ENCODE results near the gene RAVER1.

Gene RAVER1

DNA sequence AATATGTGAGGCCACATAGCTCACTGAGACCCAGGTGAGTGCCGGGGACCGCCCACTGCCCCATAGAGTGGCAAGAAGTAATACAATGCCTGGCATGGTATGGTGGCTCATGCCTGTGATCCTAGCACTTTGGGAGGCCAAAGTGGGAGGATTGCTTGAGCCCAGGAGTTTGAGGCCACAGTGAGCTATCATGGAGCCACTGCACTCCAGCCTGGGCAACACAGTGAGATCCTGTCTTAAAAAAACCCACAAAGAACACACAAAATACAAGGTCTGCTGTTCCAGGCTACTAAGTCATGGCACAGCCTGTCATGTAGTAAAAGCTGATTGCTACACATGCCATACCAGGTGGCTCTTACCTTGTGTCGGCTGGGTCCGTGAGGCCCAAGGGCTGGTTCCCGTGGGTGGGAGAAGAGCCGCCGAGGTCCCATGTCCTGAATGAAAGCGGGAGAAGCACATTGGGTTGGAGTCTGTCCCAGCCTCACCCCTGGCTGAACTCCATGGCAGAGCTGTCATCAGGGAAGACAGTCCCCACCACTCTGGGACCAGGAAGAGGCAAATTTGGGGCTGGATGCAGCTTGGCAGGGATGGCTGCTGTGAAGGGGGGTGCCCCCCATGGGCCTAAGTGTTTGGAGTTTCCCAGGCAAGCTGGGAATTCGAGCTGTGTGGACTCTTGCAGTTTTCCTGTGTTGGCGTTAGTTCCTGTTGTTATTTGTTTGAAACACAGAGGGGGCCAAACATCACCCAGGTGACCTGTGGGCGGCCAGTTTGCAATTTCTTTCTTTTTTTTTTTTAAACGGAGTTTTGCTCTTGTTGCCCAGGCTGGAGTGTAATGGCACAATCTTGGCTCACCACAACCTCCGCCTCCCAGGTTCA, 14.3 kb downstream of the RAVER1 start:
- no peak for DNase-seq (ENCODE audit: low read depth)

- no peak for DNase-seq (ENCODE audit: low read depth)
Observed at GRCh38 chr19:10317857-10318462, 15.4 kb downstream of the RAVER1 start.

DNA sequence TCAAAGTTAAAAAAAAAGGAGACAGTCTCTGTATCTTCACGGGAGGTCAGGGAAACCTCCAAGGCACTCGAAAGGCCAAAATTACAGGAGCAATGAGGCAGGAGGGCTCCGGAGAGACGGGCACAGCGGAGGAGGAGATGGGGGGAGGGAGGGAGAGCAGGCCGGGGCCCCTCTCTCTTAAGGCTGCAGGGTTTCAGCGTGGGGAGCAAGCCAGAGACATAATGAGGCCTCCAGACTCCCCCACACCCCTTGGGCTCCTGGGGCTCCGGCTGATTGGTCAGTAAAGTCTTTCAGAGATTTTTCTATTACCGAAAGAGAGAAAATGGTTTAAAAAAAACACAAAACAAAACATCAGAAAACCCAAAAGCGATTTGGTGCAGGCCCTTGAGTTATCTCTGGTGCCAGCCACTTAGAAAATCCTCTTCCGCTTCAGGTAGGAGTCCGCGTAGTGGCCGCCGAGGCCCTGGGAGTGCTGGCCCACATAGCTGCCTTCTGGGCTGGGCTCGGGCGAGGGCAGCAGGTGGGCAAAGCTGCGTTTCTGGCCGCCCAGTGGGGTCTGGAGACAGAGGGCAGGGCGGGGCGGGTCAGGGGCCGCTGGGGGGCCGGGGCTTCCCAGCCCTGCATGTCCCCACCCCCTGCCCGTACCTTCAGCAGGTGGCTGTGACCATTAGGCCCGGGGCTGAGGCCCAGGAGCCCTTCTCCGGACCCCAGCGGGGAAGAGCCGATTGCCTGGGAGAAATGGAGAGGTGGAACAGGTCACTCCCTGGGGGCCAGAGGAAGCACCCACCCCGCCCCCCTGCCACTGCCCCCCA, 16.1 kb downstream of the RAVER1 start:
- no peak for DNase-seq (ENCODE audit: low read depth)

DNA sequence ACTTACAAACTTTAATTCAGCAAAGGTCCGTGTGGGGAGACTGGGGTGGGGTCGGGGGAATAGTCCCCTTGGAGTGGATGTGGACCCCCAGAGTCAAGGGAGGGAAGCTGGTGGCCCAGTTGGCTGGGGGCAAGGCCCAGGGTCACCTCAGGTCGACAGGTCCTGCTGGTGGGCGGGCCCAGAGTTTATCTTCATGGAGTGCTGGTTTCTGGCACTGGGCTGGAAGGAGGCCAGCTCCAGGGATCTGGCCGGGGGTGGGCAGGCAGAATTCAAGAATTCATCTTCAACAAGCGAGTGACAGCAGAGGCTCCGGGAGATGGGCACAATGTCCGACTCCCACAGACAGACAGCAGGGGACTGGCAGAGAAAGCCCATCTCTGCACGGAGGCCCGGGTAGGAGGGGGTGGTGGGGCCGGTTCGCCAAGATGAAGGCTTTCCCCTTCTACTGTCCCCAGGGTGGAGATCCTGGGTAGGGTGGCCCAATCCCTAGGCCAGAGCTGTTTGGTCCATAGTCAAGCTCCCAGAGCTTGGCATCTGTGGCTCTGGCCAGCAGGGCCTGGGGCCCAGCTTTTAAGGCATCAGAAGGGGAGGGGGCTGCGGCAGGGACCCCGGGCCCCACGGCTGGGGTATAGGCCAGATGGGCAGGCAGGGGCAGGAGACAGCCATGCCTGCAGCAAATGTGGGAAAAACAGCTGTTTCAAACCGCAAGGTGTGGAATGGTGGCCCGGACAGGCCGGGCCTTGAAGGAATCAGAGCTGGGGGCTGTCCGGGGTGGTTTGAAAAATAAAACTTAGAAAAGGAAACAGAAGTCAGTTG, 16.9 kb downstream of the RAVER1 start:
- DNase-seq (ENCODE audit: low read depth): no peak

- DNase-seq (ENCODE audit: low read depth): peak; percentile 89
Observed at GRCh38 chr19:10315335-10316214, 17.8 kb downstream of the RAVER1 start, which contains the start of gene FDX2. Gene FDX2 (minus strand): TSS chr19:10316015. CDS start chr19:10315996, 19 bp downstream.

GRCh38 chr19:10309423-10309822, 23.9 kb downstream of the RAVER1 start, which contains the start of gene ZGLP1:
Gene ZGLP1 (minus strand): TSS chr19:10309815.
- DNase-seq (ENCODE audit: low read depth): no peak

- no peak for DNase-seq (ENCODE audit: low read depth)
Observed at GRCh38 chr19:10306327-10306726, 27.0 kb downstream of the RAVER1 start.

- no peak for DNase-seq (ENCODE audit: low read depth)
Observed at GRCh38 chr19:10305139-10305806, 28.1 kb downstream of the RAVER1 start.

DNA sequence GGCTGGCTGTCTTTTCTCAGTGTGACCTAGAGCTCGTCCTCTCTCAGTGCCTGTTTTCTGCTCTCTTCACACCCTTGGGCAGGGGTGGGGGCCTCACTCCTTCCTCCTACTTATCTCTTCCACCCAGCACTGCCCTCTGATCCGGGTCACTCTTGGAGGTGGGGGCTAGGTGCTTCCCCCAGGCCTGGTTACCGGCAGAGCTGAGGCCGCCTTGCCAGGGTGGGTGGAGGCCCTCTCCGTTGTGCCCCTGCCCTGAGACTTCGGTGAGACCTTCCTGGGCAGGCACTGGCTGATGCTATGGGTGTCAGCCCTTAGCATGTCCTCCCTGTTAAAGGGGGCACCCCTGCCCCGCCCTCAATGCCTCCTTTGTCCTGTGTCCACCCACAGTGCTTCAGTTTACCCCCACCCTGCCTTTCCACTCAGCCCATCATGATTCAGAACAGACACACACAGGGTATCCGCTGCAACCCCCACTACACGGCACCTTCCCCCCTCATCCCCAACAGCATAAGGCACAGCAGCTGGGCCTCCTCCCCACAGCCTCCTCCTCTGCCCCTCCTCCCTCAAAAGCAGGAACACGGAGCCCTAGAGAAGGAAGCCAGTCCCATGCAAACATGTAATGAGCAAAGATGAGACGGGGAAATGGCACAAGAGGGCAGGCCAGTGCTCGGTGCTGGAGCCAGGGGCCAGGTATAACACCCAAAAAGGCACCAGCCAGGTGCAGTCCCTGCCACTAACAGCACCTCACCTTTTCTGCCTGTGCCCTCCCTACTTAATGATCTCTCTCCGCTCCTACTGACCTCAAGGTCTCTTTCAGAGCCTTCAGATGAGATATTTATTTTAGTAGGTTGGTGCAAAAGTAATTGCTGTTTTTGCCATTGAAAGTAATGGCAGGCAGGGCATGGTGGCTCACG, 33.5 kb downstream of the RAVER1 start:
- DNase-seq (ENCODE audit: low read depth): no peak

DNA sequence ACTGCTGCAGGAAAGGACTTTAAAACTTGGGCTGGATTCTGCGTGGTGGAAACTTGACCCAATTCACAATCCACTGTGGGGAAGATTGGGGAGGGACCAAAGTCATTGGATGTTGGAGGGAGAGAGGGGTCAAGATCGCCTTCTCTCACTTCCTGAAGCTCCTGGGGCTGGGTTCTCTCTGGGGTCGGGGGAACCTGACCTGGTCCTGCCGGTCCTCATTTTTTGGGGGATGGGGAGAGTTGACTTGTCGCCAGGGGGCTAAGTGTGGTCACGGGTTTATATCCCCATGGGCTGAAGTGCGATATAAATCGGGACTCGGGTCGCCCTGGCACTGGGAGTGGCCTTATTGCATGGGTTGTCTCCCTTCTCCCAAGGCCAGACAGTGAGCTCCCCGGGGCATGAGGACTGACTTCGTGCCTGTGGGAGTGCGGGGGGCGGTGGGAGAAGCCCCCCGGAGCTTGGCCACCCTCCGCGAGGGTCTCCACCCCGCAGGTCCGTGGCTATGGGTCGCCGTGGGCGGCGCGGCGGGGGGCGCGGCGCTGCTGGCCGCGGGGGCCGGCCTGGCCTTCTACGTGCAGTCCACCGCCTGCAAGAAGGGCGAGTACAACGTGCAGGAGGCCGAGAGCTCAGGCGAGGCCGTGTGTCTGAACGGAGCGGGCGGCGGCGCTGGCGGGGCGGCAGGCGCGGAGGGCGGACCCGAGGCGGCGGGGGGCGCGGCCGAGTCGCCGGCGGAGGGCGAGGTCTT, 37.3 kb downstream of the RAVER1 start:
- no peak for DNase-seq (ENCODE audit: low read depth)

DNA sequence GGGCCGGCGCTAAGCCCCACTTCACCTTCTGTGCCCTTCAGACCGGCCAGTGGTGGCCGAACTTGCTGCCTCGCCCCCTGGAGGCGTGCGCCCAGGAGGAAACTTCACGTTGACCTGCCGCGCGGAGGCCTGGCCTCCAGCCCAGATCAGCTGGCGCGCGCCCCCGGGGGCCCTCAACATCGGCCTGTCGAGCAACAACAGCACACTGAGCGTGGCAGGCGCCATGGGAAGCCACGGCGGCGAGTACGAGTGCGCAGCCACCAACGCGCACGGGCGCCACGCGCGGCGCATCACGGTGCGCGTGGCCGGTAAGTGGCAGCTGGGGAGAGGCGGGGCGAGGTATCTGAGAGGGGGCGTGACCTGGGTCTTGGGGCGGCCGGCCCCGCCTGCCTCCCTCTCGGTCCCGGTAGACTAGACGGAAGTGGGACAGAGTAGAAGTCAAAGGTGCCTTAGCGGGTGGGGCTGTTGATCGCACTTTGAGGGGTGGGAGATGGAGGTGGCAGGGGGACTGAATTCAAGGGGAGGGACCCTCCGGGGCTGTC, 38.0 kb downstream of the RAVER1 start:
- no peak for DNase-seq (ENCODE audit: low read depth)

DNA sequence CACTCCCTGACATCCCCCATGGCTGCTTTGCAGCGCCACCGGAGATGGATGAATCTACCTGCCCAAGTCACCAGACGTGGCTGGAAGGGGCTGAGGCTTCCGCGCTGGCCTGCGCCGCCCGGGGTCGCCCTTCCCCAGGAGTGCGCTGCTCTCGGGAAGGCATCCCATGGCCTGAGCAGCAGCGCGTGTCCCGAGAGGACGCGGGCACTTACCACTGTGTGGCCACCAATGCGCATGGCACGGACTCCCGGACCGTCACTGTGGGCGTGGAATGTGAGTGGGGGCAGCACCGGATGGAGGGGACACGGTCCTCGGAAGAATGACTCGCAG, 39.0 kb downstream of the RAVER1 start:
- no peak for DNase-seq (ENCODE audit: low read depth)

GRCh38 chr19:10293637-10294367, 39.5 kb downstream of the RAVER1 start:
- DNase-seq (ENCODE audit: low read depth): no peak

DNA sequence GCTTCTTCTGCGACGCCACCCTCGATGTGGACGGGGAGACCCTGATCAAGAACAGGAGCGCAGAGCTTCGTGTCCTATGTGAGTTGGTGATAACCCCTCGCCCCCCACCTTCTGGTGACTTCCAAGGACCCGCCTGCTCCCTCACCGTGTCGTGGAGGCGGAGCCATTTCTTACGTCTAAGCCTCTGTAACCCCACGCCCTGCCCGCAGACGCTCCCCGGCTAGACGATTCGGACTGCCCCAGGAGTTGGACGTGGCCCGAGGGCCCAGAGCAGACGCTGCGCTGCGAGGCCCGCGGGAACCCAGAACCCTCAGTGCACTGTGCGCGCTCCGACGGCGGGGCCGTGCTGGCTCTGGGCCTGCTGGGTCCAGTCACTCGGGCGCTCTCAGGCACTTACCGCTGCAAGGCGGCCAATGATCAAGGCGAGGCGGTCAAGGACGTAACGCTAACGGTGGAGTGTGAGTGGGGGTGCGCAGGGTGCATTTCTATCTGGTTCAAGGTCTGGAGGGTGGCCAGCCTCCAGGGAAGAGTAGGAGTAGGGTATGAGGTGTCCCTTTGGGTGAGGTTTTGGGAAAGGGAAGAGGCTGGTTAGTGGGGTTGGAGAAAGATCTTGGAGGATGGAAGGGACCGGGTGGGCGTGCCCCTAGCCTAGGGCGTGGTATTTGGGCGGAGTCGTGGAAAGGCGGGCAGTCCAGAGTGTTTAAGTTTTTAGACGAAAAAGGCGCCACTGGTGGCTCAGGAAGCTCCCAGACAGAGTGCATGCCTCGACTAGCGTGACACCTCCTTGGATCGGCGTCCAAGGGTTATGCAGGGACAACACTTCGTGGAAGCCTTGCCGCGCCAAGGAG, 40.3 kb downstream of the RAVER1 start:
- no peak for DNase-seq (ENCODE audit: low read depth)

- DNase-seq (ENCODE audit: low read depth): peak; percentile 66
Observed at GRCh38 chr19:10292206-10292788, 41.0 kb downstream of the RAVER1 start.

DNA sequence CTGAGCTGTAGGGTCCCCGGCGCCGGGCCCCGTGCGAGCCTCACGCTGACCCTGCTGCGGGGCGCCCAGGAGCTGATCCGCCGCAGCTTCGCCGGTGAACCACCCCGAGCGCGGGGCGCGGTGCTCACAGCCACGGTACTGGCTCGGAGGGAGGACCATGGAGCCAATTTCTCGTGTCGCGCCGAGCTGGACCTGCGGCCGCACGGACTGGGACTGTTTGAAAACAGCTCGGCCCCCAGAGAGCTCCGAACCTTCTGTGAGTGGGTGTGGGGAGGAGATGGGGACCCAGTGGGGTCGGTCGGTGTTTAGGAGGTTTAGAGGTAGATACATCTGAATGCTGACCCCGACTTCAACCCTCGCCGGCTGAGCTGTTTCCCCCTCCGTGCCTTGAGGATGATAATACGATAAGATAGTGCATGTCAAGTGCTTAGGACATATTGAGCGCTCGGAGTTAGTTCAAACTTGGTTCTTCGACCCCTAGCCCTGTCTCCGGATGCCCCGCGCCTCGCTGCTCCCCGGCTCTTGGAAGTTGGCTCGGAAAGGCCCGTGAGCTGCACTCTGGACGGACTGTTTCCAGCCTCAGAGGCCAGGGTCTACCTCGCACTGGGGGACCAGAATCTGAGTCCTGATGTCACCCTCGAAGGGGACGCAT, 41.6 kb downstream of the RAVER1 start:
- DNase-seq (ENCODE audit: low read depth): no peak
